ENCODE data around the gene AMOTL2.

- TF ChIP-seq CTCF (IDR thresholded peaks at IDR 0.05; ENCODE audit: low read length): no peak
- no peak for TF ChIP-seq EZH2 (IDR thresholded peaks at IDR 0.05; ENCODE audit: borderline replicate concordance, low read length)
Observed at GRCh38 chr3:134365766-134366065, 8.5 kb downstream of the AMOTL2 start.
